ENCODE data around the gene TCF4. TPM values are rescaled to one million over a fixed set of nuclear protein-coding genes. Genes with fewer than 3 reads are reported as not detected.
A peak's percentile ranks its signal among the peaks of the same experiment; 100 is the strongest.

The TCF4 gene
- total RNA-seq, 1 experiment from 2014 or later = 261 TPM

DNA sequence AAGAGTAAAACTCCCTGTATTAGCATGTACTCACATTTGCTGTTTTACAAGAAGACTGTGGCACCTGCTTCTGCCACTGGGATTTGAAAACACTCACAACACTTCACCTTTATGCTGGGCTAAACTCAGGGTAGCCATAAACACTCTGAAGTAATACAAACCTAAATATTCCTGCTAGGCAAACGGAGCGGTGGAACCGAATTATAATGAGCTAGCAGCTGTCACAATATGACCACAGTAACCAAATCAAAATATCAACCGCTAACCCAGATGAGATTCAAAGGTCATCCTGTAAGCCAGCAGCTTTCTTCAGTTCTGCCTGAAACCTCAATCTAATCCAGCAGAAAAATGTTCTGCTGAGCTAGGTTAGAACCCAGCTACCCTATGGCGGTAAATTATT is 132.1 kb downstream of the TCF4 start:
- Histone ChIP-seq H3K27me3 (ENCODE audit: low read length) (no peaks in the 10 kb centered on the region), H3K4me3 (ENCODE audit: low read length) (no peak overlapping the region), H3K9me2 (replicated peaks; ENCODE audit: insufficient read depth, low read length) (no peaks in the 10 kb centered on the region), H4K20me1 (ENCODE audit: insufficient read depth, low read depth, low read length) (no peaks in the 10 kb centered on the region), H2AFZ (ENCODE audit: low read length) (no peak overlapping the region), H3K27ac (ENCODE audit: low read length) (peak overlapping the region; percentile 95), H3K9ac (ENCODE audit: low read length) (no peak overlapping the region), H3K36me3 (ENCODE audit: insufficient read depth, low read length) (peaks cover 19% of the 10 kb centered on the region), H3K79me2 (ENCODE audit: low read length) (peaks cover 84% of the 10 kb centered on the region), H3K9me3 (ENCODE audit: low read length) (no peaks in the 10 kb centered on the region), H3K4me2 (ENCODE audit: low read depth, low read length, poor library complexity, severe bottlenecking) (no peak overlapping the region), H3K4me1 (ENCODE audit: low read length) (peaks cover 71% of the 10 kb centered on the region)
- DNase-seq = no peak

- peak overlapping the region; percentile 98 for H3K27ac ChIP-seq (ENCODE audit: low read length)
- no peaks in the 10 kb centered on the region for H3K9me3 ChIP-seq (ENCODE audit: low read length)
- H4K20me1 ChIP-seq (ENCODE audit: insufficient read depth, low read depth, low read length) = no peaks in the 10 kb centered on the region
- no peaks in the 10 kb centered on the region for H3K9me2 ChIP-seq (replicated peaks; ENCODE audit: insufficient read depth, low read length)
- H3K9ac ChIP-seq (ENCODE audit: low read length) = no peak overlapping the region
- DNase-seq = no peak
- no peak overlapping the region for H3K4me2 ChIP-seq (ENCODE audit: low read depth, low read length, poor library complexity, severe bottlenecking)
- H3K27me3 ChIP-seq (ENCODE audit: low read length) = no peaks in the 10 kb centered on the region
- H2AFZ ChIP-seq (ENCODE audit: low read length) = no peak overlapping the region
- no peak overlapping the region for H3K4me3 ChIP-seq (ENCODE audit: low read length)
- H3K36me3 ChIP-seq (ENCODE audit: insufficient read depth, low read length) = no peaks in the 10 kb centered on the region
- H3K79me2 ChIP-seq (ENCODE audit: low read length) = peaks cover 69% of the 10 kb centered on the region
- peaks cover 72% of the 10 kb centered on the region for H3K4me1 ChIP-seq (ENCODE audit: low read length)
Observed at GRCh38 chr18:55453186-55453585, 134.8 kb downstream of the TCF4 start.

- Histone ChIP-seq H4K20me1 (ENCODE audit: insufficient read depth, low read depth, low read length) (no peaks in the 10 kb centered on the region), H3K4me1 (ENCODE audit: low read length) (peaks cover 79% of the 10 kb centered on the region), H3K9me2 (replicated peaks; ENCODE audit: insufficient read depth, low read length) (no peaks in the 10 kb centered on the region), H3K27me3 (ENCODE audit: low read length) (no peaks in the 10 kb centered on the region), H2AFZ (ENCODE audit: low read length) (no peak overlapping the region), H3K4me2 (ENCODE audit: low read depth, low read length, poor library complexity, severe bottlenecking) (peak overlapping the region; percentile 65), H3K27ac (ENCODE audit: low read length) (peak overlapping the region; percentile 98), H3K4me3 (ENCODE audit: low read length) (no peak overlapping the region), H3K9ac (ENCODE audit: low read length) (peak overlapping the region; percentile 47), H3K36me3 (ENCODE audit: insufficient read depth, low read length) (no peaks in the 10 kb centered on the region), H3K9me3 (ENCODE audit: low read length) (no peaks in the 10 kb centered on the region), H3K79me2 (ENCODE audit: low read length) (peaks cover 70% of the 10 kb centered on the region)
- DNase-seq = no peak
Observed at GRCh38 chr18:55452123-55452611, 135.8 kb downstream of the TCF4 start.

DNA sequence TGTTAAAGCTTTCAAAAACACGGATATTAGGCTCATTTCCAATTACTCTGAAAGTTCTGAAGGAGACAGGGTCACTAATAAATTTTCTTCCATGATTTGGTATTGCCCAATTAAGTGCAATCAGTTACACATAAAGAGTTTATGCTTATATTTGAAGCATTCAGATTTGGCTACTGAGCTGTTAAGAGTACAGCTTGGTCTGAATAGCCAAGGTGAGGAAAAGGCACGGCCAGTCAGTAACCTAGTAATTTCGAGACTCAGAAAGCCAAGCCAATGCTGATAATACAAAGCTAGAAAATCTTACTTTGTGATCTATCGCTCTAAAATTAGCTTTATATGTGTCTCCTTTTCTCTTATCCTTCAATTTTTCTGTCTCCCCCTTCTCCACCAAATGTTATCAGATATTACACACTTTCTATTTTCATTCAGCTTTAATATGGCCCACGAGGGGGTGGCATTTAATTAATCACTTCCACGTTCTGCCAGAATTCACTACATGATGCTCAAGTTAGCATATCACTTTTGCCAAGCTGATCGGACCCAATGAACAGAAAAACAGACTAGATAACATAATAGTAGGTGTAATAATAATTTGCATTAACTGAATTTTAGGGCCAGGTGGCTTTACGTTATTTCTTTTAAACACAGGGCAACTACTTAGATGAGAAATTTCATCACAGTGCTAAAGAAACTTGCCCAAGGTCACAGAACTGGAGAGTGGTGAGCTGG is 138.4 kb downstream of the TCF4 start:
- Histone ChIP-seq H3K27ac (ENCODE audit: low read length) (peak overlapping the region; percentile 98), H3K36me3 (ENCODE audit: insufficient read depth, low read length) (peaks cover 7% of the 10 kb centered on the region), H3K27me3 (ENCODE audit: low read length) (no peaks in the 10 kb centered on the region), H3K4me1 (ENCODE audit: low read length) (peaks cover 87% of the 10 kb centered on the region), H4K20me1 (ENCODE audit: insufficient read depth, low read depth, low read length) (no peaks in the 10 kb centered on the region), H3K79me2 (ENCODE audit: low read length) (peaks cover 63% of the 10 kb centered on the region), H3K9me3 (ENCODE audit: low read length) (peaks cover 5% of the 10 kb centered on the region), H3K9me2 (replicated peaks; ENCODE audit: insufficient read depth, low read length) (no peaks in the 10 kb centered on the region), H3K4me3 (ENCODE audit: low read length) (peak overlapping the region; percentile 41), H2AFZ (ENCODE audit: low read length) (no peak overlapping the region), H3K4me2 (ENCODE audit: low read depth, low read length, poor library complexity, severe bottlenecking) (peak overlapping the region; percentile 65), H3K9ac (ENCODE audit: low read length) (peak overlapping the region; percentile 60)
- peak; percentile 76 for DNase-seq

DNA sequence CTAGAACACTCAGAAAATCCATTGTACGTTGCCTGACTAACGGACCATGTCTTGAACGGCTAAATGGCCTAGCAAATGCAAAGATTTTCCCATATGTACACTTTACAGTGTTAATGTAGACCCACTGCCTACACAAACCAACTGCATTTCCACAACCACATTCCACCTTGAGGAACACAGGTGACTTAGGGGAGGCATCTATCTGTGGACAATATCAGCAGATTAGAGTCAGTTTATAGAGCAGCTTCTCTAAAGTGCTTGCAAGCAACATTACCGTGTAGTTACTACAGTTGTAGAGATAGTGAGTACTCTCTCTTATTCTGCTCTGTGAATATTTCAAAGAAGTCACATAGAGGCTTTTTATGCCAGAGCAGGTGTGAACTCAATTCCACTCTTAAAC is 139.6 kb downstream of the TCF4 start:
- Histone ChIP-seq H3K9me3 (ENCODE audit: low read length) (peaks cover 5% of the 10 kb centered on the region), H3K36me3 (ENCODE audit: insufficient read depth, low read length) (peaks cover 7% of the 10 kb centered on the region), H3K27ac (ENCODE audit: low read length) (peak overlapping the region; percentile 98), H3K9me2 (replicated peaks; ENCODE audit: insufficient read depth, low read length) (no peaks in the 10 kb centered on the region), H3K9ac (ENCODE audit: low read length) (peak overlapping the region; percentile 60), H3K4me1 (ENCODE audit: low read length) (peaks cover 93% of the 10 kb centered on the region), H3K27me3 (ENCODE audit: low read length) (no peaks in the 10 kb centered on the region), H3K4me3 (ENCODE audit: low read length) (peak overlapping the region; percentile 41; the same call in 1 of the 2 replicates), H4K20me1 (ENCODE audit: insufficient read depth, low read depth, low read length) (no peaks in the 10 kb centered on the region), H2AFZ (ENCODE audit: low read length) (no peak overlapping the region), H3K79me2 (ENCODE audit: low read length) (peaks cover 60% of the 10 kb centered on the region), H3K4me2 (ENCODE audit: low read depth, low read length, poor library complexity, severe bottlenecking) (peak overlapping the region; percentile 65)
- peak; percentile 73 for DNase-seq

- 0 out of 2 replicates have a peak overlapping the region, but pooled peaks have one; percentile 41 for H3K4me3 ChIP-seq (ENCODE audit: low read length)
- peak; percentile 64 for DNase-seq
Observed at GRCh38 chr18:55447672-55448018, 140.3 kb downstream of the TCF4 start.

DNA sequence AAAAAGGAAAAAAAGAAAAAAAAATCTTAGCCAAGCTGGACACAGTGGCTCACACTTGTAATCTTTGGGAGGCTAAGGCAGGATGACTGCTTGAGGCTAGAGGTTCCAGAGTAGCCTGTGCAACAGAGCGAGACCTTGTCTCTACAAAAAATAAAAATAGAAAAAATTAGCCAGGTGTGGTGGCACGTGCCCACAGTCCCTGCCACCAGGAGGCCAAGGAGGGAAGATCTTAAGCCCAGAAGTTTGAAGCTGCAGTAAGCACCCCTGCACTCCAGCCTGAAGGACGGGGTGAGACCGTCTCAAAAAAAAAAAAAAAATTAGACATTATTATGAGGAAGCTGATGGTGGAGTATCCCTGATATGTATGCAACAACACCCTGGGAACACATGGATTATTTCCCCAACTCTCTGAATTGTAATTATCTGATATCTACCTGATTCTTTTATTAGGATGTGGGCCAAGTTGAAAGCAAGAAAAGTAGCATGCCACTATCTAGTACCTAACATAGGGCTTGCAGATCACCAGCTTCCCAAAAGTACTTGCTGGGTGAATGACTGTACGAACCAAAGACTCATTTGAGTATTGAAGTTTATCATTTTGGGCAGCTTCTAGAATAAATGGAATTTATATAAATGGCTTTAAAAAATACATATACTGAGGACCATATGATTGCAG is 140.9 kb downstream of the TCF4 start:
- Histone ChIP-seq H3K4me1 (ENCODE audit: low read length) (peaks cover 94% of the 10 kb centered on the region), H3K4me2 (ENCODE audit: low read depth, low read length, poor library complexity, severe bottlenecking) (peak overlapping the region; percentile 65), H3K36me3 (ENCODE audit: insufficient read depth, low read length) (peaks cover 7% of the 10 kb centered on the region), H3K4me3 (ENCODE audit: low read length) (0 out of 2 replicates have a peak overlapping the region, but pooled peaks have one; percentile 41), H2AFZ (ENCODE audit: low read length) (no peak overlapping the region), H3K27ac (ENCODE audit: low read length) (peak overlapping the region; percentile 98), H3K27me3 (ENCODE audit: low read length) (no peaks in the 10 kb centered on the region), H3K79me2 (ENCODE audit: low read length) (peaks cover 51% of the 10 kb centered on the region), H4K20me1 (ENCODE audit: insufficient read depth, low read depth, low read length) (no peaks in the 10 kb centered on the region), H3K9me2 (replicated peaks; ENCODE audit: insufficient read depth, low read length) (no peaks in the 10 kb centered on the region), H3K9me3 (ENCODE audit: low read length) (peaks cover 5% of the 10 kb centered on the region), H3K9ac (ENCODE audit: low read length) (peak overlapping the region; percentile 60)
- DNase-seq = peak; percentile 82

More at GRCh38 chr18:55447672-55448018, 140.3 kb downstream of the TCF4 start:
- H3K9me2 ChIP-seq (replicated peaks; ENCODE audit: insufficient read depth, low read length) = no peaks in the 10 kb centered on the region
- no peaks in the 10 kb centered on the region for H3K27me3 ChIP-seq (ENCODE audit: low read length)
- H3K79me2 ChIP-seq (ENCODE audit: low read length) = peaks cover 55% of the 10 kb centered on the region
- H3K4me2 ChIP-seq (ENCODE audit: low read depth, low read length, poor library complexity, severe bottlenecking) = peak overlapping the region; percentile 65
- H4K20me1 ChIP-seq (ENCODE audit: insufficient read depth, low read depth, low read length) = no peaks in the 10 kb centered on the region
- H3K9me3 ChIP-seq (ENCODE audit: low read length) = peaks cover 5% of the 10 kb centered on the region
- H3K36me3 ChIP-seq (ENCODE audit: insufficient read depth, low read length) = peaks cover 7% of the 10 kb centered on the region
- peak overlapping the region; percentile 98 for H3K27ac ChIP-seq (ENCODE audit: low read length)
- H3K4me1 ChIP-seq (ENCODE audit: low read length) = peaks cover 94% of the 10 kb centered on the region
- H3K9ac ChIP-seq (ENCODE audit: low read length) = peak overlapping the region; percentile 60
- no peak overlapping the region for H2AFZ ChIP-seq (ENCODE audit: low read length)

DNA sequence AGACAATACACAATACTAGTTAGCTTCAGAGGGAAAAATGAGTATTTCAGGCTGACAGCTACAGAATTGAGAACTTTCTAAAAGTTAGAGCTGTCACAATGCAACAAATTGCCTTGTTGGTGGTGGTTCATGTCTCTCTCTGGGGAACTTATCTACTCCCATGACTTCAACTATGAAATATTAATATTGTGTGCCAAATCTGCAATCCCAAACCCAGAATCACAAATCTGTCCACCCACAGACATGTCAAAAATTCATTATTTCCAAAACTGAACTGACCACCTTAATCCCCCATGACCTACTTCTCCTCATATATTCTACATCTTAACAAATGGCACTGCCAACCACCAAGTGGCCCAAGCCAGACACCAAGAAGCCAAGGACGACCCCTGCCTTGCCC is 143.5 kb downstream of the TCF4 start:
- Histone ChIP-seq H3K27ac (ENCODE audit: low read length) (peak overlapping the region; percentile 98), H3K27me3 (ENCODE audit: low read length) (no peaks in the 10 kb centered on the region), H3K4me1 (ENCODE audit: low read length) (peaks cover 94% of the 10 kb centered on the region)

More for the DNA sequence above, 143.5 kb downstream of the TCF4 start:
- H3K9me2 ChIP-seq (replicated peaks; ENCODE audit: insufficient read depth, low read length) = no peaks in the 10 kb centered on the region
- peaks cover 7% of the 10 kb centered on the region for H3K36me3 ChIP-seq (ENCODE audit: insufficient read depth, low read length)
- no peaks in the 10 kb centered on the region for H4K20me1 ChIP-seq (ENCODE audit: insufficient read depth, low read depth, low read length)
- peak overlapping the region; percentile 45; the same call in 1 of the 2 replicates for H3K4me3 ChIP-seq (ENCODE audit: low read length)
- H3K4me2 ChIP-seq (ENCODE audit: low read depth, low read length, poor library complexity, severe bottlenecking) = peak overlapping the region; percentile 66
- H3K9ac ChIP-seq (ENCODE audit: low read length) = peak overlapping the region; percentile 64
- H3K9me3 ChIP-seq (ENCODE audit: low read length) = peaks cover 5% of the 10 kb centered on the region
- DNase-seq = no peak
- H2AFZ ChIP-seq (ENCODE audit: low read length) = no peak overlapping the region
- peaks cover 37% of the 10 kb centered on the region for H3K79me2 ChIP-seq (ENCODE audit: low read length)
